OCI-LY1 (cell line): ENCODE results near the gene IL36B.

ENCODE experiments used
- H2AFZ ChIP-seq: fragments of 200-600 bp; sonication (generic), shearing (Covaris generic); 2 replicates; pipeline ENCODE4 v1.6.0; 2014; ENCODE audit warnings: antibody characterized with exemption, mild to moderate bottlenecking, low read length
- H3F3A ChIP-seq: fragments of 200-600 bp; sonication (generic), shearing (Covaris generic); 2 replicates; pipeline ENCODE4 v1.6.0; 2014; ENCODE audit warnings: mild to moderate bottlenecking, antibody characterized with exemption, low read length, moderate library complexity; ENCODE audit not compliant: insufficient read depth
- H3K27ac ChIP-seq: fragments of 200-600 bp; sonication (generic); 2 replicates; pipeline ENCODE4 v1.5.1; 2014; ENCODE audit warnings: low read length, mixed run types, mild to moderate bottlenecking, low read depth; ENCODE audit not compliant: poor library complexity, severe bottlenecking
- H3K27me3 ChIP-seq: fragments of 200-600 bp; sonication (generic); 2 replicates; pipeline ENCODE4 v1.6.0; 2014; ENCODE audit warnings: antibody characterized with exemption, mild to moderate bottlenecking, low read length, moderate library complexity; ENCODE audit not compliant: insufficient read depth
- H3K36me3 ChIP-seq: fragments of 200-600 bp; sonication (generic); 2 replicates; pipeline ENCODE4 v1.6.1; 2014; ENCODE audit warnings: mild to moderate bottlenecking, antibody characterized with exemption, low read length, moderate library complexity, mixed read lengths; ENCODE audit not compliant: insufficient read depth
- H3K4me1 ChIP-seq: fragments of 200-600 bp; sonication (generic); 2 replicates; pipeline ENCODE4 v1.5.1; 2014; ENCODE audit warnings: mild to moderate bottlenecking, low read length, moderate library complexity; ENCODE audit not compliant: insufficient read depth, severe bottlenecking
- H3K4me2 ChIP-seq: fragments of 200-600 bp; sonication (generic), shearing (Covaris generic); 2 replicates; pipeline ENCODE4 v1.6.1; 2014; ENCODE audit warnings: low read length
- H3K4me3 ChIP-seq: fragments of 200-600 bp; sonication (generic); 2 replicates; pipeline ENCODE4 v1.5.1; 2014; ENCODE audit warnings: low read length, low read depth, mild to moderate bottlenecking, mixed read lengths; ENCODE audit not compliant: poor library complexity, severe bottlenecking
- H3K79me2 ChIP-seq: fragments of 200-600 bp; shearing (Covaris generic); 2 replicates; pipeline ENCODE4 v1.6.1; 2016; ENCODE audit warnings: mixed run types, low read length, mixed read lengths; ENCODE audit not compliant: insufficient read depth
- H3K9ac ChIP-seq: fragments of 200-600 bp; sonication (generic), shearing (Covaris generic); 2 replicates; pipeline ENCODE4 v1.6.1; 2014; ENCODE audit warnings: mild to moderate bottlenecking, low read length, mixed read lengths
- H3K9me2 ChIP-seq: fragments of 200-600 bp; sonication (generic), shearing (Covaris generic); 2 replicates; pipeline ENCODE4 v1.6.1; 2014; ENCODE audit warnings: low read depth, mild to moderate bottlenecking, low read length, mixed read lengths
- H3K9me3 ChIP-seq: fragments of 200-600 bp; shearing (Covaris generic); 2 replicates; pipeline ENCODE4 v1.6.1; 2014; ENCODE audit warnings: low read length, mixed read lengths
- H4K20me1 ChIP-seq: fragments of 200-600 bp; sonication (generic), shearing (Covaris generic); 2 replicates; pipeline ENCODE4 v1.6.0; 2016; ENCODE audit warnings: mild to moderate bottlenecking, low read length; ENCODE audit not compliant: insufficient read depth
- EZH2 ChIP-seq: fragments of 200-600 bp; sonication (generic), shearing (Covaris generic); IDR thresholded peaks from 2 replicates; pipeline ENCODE4 v1.8.0; 2017; ENCODE audit warnings: borderline replicate concordance, mixed run types, mild to moderate bottlenecking, antibody characterized with exemption, low read length, moderate library complexity, mixed read lengths
- TF ChIP-seq, protein P1 (sequence below): fragments of 200-600 bp; sonication (generic), shearing (Covaris generic); IDR thresholded peaks from 2 replicates; pipeline ENCODE4 v1.5.1; 2017; ENCODE audit warnings: mild to moderate bottlenecking, antibody characterized with exemption, low read length, moderate library complexity, mixed read lengths

IL36B gene

DNA sequence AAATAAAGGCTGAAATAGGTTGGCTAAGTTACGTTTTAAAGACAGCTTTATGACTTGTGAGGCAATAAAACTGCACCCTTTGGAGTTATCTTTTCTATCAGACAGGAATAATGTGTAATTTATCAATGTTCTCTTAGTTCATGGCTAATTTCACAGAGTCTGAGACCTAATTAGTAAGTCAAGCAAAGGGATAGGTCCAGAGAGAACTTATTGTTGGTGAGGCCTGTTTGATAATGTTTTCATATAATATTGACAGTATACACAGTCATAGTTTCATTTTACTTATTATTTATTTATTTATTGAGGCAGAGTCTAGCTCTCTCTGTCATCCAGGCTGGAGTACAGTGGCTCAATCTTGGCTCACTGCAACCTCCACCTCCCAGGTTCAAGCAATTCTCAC, 4.5 kb upstream of the IL36B start:
- H3K4me2 ChIP-seq = no peak overlapping the region
- no peak overlapping the region for H2AFZ ChIP-seq
- no peak overlapping the region for H3K27ac ChIP-seq
- no peaks in the 10 kb centered on the region for H3K9me2 ChIP-seq
- no peaks in the 10 kb centered on the region for H3F3A ChIP-seq
- no peak for TF ChIP-seq EZH2
- TF ChIP-seq, protein P1, sequence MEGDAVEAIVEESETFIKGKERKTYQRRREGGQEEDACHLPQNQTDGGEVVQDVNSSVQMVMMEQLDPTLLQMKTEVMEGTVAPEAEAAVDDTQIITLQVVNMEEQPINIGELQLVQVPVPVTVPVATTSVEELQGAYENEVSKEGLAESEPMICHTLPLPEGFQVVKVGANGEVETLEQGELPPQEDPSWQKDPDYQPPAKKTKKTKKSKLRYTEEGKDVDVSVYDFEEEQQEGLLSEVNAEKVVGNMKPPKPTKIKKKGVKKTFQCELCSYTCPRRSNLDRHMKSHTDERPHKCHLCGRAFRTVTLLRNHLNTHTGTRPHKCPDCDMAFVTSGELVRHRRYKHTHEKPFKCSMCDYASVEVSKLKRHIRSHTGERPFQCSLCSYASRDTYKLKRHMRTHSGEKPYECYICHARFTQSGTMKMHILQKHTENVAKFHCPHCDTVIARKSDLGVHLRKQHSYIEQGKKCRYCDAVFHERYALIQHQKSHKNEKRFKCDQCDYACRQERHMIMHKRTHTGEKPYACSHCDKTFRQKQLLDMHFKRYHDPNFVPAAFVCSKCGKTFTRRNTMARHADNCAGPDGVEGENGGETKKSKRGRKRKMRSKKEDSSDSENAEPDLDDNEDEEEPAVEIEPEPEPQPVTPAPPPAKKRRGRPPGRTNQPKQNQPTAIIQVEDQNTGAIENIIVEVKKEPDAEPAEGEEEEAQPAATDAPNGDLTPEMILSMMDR = no peak
- H3K9ac ChIP-seq = no peak overlapping the region
- H3K79me2 ChIP-seq = no peaks in the 10 kb centered on the region
- H3K4me3 ChIP-seq = no peak overlapping the region
- no peaks in the 10 kb centered on the region for H4K20me1 ChIP-seq
- no peaks in the 10 kb centered on the region for H3K27me3 ChIP-seq
- no peaks in the 10 kb centered on the region for H3K4me1 ChIP-seq
- no peaks in the 10 kb centered on the region for H3K9me3 ChIP-seq
- no peaks in the 10 kb centered on the region for H3K36me3 ChIP-seq

DNA sequence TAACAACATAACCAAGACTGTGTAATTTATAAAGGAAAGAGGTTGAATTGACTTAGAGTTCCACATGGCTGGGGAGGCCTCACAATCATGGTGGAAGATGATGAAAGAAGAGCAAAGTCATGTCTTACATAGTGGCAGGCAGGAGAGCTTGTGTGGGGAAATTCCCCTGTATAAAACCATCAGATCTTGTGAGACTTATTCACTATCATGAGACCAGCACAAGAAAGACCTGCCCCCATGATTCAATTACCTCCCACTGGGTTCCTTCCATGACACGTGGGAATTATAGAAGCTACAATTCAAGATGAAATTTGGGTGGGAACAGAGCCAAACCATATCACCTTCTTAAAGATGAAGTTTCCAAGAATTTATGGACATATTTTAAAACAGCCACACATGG, 3.9 kb upstream of the IL36B start:
- Histone ChIP-seq H3K27me3 (no peaks in the 10 kb centered on the region), H3K79me2 (no peaks in the 10 kb centered on the region), H3K9me3 (no peaks in the 10 kb centered on the region), H3F3A (no peaks in the 10 kb centered on the region), H2AFZ (no peak overlapping the region), H3K9me2 (no peaks in the 10 kb centered on the region), H3K36me3 (no peaks in the 10 kb centered on the region), H3K4me2 (no peak overlapping the region), H3K4me1 (no peaks in the 10 kb centered on the region), H4K20me1 (no peaks in the 10 kb centered on the region), H3K9ac (no peak overlapping the region), H3K4me3 (no peak overlapping the region), H3K27ac (no peak overlapping the region)
- TF ChIP-seq, protein P1 = no peak
- TF ChIP-seq EZH2 = no peak

DNA sequence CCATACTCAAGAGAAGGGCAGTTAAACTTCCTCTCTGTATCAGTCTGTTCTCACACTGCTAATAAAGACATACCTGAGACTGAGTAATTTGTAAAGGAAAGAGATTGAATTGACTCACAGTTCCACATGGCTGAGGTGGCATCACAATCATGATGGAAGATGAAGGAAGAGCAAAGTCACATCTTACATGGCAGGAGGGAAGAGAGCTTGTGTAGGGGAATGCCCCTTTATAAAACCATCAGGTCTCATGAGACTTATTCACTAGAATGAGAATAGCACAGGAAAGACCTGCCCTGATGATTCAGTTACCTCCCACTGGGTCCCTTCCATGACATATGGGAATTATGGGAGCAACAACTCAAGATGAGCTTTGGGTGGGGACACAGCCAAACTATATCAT, 1.4 kb upstream of the IL36B start:
- no peaks in the 10 kb centered on the region for H4K20me1 ChIP-seq
- H2AFZ ChIP-seq = no peak overlapping the region
- no peak overlapping the region for H3K9ac ChIP-seq
- no peak for TF ChIP-seq EZH2
- TF ChIP-seq, protein P1 = no peak
- H3K9me3 ChIP-seq = no peaks in the 10 kb centered on the region
- no peaks in the 10 kb centered on the region for H3K36me3 ChIP-seq
- H3K79me2 ChIP-seq = no peaks in the 10 kb centered on the region
- H3K27ac ChIP-seq = no peak overlapping the region
- no peaks in the 10 kb centered on the region for H3K4me1 ChIP-seq
- no peaks in the 10 kb centered on the region for H3K27me3 ChIP-seq
- no peaks in the 10 kb centered on the region for H3F3A ChIP-seq
- no peak overlapping the region for H3K4me2 ChIP-seq
- H3K9me2 ChIP-seq = no peaks in the 10 kb centered on the region
- no peak overlapping the region for H3K4me3 ChIP-seq
